Activated naive CD4-positive, alpha-beta T cell treated with anti-CD3 and anti-CD28 coated beads, Interleukin-2, amount 10 ng/mL, durations not matched to agents 7 days and 5 days (primary cell): ENCODE data around the gene KCNK2.

Source experiments
- CTCF ChIA-PET: fragments of 350-600 bp; sonication (Branson Sonifier 250); formaldehyde crosslinking; loops from one replicate; lab custom pipeline; 2021; ENCODE audit warnings: antibody characterized with exemption; lab: Charles Lee
- DNase-seq: peaks from one replicate; pipeline ENCODE4 v3.0.0-alpha.2; 2020
- H3K27ac Mint-ChIP-seq: one replicate; pipeline ENCODE4 v1.8.0; 2021; ENCODE audit warnings: mild to moderate bottlenecking, moderate library complexity, mixed read lengths
- H3K27me3 Mint-ChIP-seq: one replicate; pipeline ENCODE4 v1.8.0; 2021; ENCODE audit warnings: mild to moderate bottlenecking, mixed read lengths
- H3K36me3 Mint-ChIP-seq: one replicate; pipeline ENCODE4 v1.8.0; 2021; ENCODE audit warnings: mixed read lengths
- H3K4me1 Mint-ChIP-seq: one replicate; pipeline ENCODE4 v1.8.0; 2021; ENCODE audit warnings: mixed read lengths
- H3K4me3 Mint-ChIP-seq: one replicate; pipeline ENCODE4 v1.8.0; 2021; ENCODE audit warnings: mild to moderate bottlenecking, moderate library complexity, mixed read lengths
- H3K9me3 Mint-ChIP-seq: one replicate; pipeline ENCODE4 v1.8.0; 2021; ENCODE audit warnings: mixed read lengths

KCNK2 gene, protein sequence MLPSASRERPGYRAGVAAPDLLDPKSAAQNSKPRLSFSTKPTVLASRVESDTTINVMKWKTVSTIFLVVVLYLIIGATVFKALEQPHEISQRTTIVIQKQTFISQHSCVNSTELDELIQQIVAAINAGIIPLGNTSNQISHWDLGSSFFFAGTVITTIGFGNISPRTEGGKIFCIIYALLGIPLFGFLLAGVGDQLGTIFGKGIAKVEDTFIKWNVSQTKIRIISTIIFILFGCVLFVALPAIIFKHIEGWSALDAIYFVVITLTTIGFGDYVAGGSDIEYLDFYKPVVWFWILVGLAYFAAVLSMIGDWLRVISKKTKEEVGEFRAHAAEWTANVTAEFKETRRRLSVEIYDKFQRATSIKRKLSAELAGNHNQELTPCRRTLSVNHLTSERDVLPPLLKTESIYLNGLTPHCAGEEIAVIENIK

DNA sequence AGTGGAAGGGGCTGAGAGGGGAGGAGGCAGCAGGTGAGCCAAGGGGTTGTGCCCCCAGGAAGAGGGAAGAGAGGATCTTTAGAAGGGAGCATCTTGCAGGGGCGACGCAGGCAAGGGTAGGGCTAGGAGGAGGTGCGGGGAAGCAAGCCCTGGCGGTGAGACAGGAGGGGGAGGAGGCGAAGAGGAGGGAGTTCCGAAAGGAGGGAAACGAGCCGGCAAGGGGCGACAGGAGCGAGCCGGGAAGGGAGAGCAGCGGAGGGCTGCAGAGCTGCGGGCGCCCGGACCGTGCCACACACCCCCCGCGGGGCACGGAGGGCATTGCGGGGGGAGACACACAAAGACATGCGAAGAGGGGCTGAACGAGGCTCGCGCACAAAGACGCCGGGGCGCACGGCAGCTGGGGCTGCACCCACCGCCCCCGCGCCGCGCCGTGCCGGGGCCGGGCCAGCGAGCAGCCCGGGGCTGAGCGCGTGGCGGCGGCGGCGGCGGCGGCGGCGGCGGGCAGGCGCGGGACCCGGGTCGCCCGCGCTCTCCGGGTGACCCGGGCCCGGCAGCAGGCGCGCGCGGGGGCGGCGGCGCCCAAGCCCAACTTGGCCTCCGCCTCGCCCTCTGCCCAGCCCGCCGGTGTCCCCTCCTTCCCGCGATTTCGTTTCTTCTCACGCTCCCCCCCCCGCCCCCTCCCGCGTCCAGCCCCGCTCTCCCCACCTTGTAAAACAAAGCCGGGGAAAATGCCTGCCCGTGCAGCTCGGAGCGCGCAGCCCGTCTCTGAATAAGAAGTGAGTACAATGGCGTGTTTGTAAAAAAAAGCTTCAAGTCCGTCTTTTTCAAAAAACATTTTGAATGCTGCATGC, at the start of gene KCNK2:
Gene KCNK2 (plus strand): TSS at position 206 of the 851 bp plus-strand sequence. CDS start 649 bp downstream, outside the sequence.
- CTCF ChIA-PET = no interaction called here
- Mint-ChIP-seq H3K27me3 (peaks cover 53% of the 10 kb centered on the region), H3K36me3 (no peaks in the 10 kb centered on the region), H3K9me3 (no peaks in the 10 kb centered on the region), H3K27ac (no peak within 1 kb of the TSS), H3K4me1 (peaks cover 5% of the 10 kb centered on the region), H3K4me3 (peak within 1 kb of the TSS; percentile 13)
- DNase-seq = no peak

DNA sequence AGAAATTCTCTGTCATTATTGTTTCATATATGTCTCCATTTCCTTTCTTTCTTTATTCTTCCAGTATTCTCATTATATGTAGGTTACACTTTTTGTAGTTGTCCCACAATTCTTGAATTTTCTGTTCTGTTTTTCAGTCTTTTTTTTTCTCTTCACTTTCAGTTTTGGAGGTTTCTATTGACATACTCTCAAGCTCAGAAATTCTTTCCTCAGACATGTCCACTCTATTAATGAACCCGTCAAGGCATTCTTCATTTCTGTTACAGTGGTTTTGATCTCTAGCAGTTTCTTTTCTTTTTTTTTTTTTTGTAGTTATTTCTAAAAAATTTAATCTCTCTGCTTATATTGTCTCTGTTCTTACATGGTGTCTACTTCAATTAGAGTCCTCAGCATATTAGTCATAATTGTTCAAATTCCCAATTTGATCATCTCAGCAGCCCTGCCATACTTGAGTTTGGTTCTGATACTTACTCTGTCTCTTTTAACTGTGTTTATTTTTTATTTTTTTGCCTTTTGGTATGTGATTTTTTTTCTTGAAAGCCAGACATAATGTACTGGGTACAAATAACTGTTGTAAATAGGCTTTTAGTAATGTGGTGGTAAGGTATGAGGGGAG, 49.5 kb upstream of the KCNK2 start:
- no peak for DNase-seq
- Mint-ChIP-seq H3K9me3 (no peaks in the 10 kb centered on the region), H3K36me3 (no peaks in the 10 kb centered on the region), H3K27me3 (no peaks in the 10 kb centered on the region), H3K4me1 (no peaks in the 10 kb centered on the region), H3K27ac (no peak overlapping the region), H3K4me3 (no peak overlapping the region)
- CTCF ChIA-PET = no interaction called here

DNA sequence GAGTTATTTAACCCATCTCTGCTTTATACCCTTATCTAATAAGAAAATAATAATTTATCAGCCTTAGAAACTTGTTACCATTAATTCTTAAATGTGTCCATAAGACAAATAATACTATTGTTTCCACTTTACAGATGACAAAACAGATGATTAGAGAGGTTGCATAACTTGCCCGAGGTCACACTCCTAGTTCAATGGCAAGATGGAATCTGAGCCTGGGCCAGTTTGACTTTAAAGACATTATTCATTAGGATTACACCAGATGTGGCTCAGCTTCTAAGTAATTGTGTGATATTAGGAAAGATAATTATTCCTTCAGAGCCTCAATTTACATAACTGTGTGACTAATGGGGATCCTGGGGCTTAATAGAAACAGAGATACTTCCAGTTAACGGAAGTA, 42.3 kb upstream of the KCNK2 start:
- Mint-ChIP-seq H3K36me3 (no peaks in the 10 kb centered on the region), H3K9me3 (no peaks in the 10 kb centered on the region), H3K27me3 (no peaks in the 10 kb centered on the region), H3K27ac (no peak overlapping the region), H3K4me3 (no peak overlapping the region), H3K4me1 (no peaks in the 10 kb centered on the region)
- DNase-seq = no peak
- CTCF ChIA-PET = no interaction called here

DNA sequence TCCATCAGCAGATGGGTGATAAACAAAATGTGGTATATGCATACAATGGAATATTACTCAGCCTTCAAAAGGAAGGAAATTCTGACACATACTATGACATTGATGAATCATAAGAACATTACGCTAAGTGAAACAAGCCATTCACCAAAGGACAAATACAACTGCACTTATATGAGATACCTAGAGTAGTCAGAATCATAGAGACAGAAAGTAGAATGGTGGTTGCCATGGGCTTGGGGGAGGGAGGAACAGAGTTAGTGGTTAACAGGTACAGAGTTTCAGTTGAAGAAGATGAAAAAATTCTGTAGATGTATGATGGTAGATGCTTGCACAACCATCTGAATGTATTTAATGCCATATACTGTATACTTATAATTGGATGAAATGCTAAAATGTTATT, 39.1 kb upstream of the KCNK2 start:
- Mint-ChIP-seq H3K27ac (no peak overlapping the region), H3K9me3 (no peaks in the 10 kb centered on the region), H3K27me3 (no peaks in the 10 kb centered on the region), H3K36me3 (no peaks in the 10 kb centered on the region), H3K4me3 (no peak overlapping the region), H3K4me1 (no peaks in the 10 kb centered on the region)
- CTCF ChIA-PET = no interaction called here
- no peak for DNase-seq

DNA sequence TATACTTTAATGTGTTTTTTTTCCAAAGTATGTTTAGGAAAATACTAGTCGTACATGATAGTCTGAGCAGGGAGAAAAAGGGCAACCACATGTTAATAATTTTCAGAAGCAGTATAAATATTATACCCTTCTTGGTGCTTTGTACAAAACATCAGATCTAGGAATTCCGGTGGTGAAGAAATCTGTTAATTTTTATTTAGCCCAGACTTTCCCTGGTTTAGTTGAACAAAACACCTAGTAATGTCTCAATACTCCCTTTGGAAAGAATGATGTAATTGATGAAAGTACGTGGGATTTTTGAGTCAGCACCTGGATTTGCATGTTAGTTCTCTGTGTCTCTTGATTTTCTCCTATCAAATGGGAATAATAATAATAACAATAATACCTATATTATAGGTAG, 38.4 kb upstream of the KCNK2 start:
- CTCF ChIA-PET = no interaction called here
- H3K4me3 Mint-ChIP-seq = no peak overlapping the region
- no peaks in the 10 kb centered on the region for H3K27me3 Mint-ChIP-seq
- no peaks in the 10 kb centered on the region for H3K9me3 Mint-ChIP-seq
- no peaks in the 10 kb centered on the region for H3K4me1 Mint-ChIP-seq
- no peak for DNase-seq
- H3K27ac Mint-ChIP-seq = no peak overlapping the region
- H3K36me3 Mint-ChIP-seq = no peaks in the 10 kb centered on the region

DNA sequence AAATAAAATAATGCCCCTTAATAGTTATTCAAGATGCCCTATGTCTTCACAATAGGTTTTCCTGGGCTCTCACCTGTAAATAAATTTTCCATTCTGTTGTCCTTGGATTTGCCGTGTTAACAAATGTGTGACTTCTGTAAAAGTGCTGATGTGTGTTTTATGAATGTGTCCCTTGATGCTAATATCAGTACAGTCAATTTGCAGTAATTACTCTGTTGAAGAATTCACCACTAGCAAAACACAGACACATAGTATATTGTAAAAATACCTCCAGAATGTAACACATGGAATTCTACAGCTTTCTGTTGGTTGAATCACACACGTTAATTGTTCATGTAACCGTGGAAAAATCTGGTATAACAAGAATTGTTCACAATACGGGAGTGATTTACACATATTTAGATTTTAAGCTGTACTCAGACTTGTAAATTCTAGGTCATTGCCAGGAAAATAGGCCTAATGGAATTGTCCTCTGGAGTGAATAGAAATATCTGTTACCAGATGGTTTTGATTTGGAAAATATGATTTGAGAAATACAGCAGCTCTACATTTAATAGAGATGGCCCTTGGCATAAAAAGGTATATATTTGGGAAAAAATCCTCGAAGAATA, 36.7 kb upstream of the KCNK2 start:
- no peak for DNase-seq
- Mint-ChIP-seq H3K9me3 (no peaks in the 10 kb centered on the region), H3K27me3 (no peaks in the 10 kb centered on the region), H3K4me1 (no peaks in the 10 kb centered on the region), H3K36me3 (no peaks in the 10 kb centered on the region), H3K4me3 (no peak overlapping the region), H3K27ac (no peak overlapping the region)
- CTCF ChIA-PET = no interaction called here

DNA sequence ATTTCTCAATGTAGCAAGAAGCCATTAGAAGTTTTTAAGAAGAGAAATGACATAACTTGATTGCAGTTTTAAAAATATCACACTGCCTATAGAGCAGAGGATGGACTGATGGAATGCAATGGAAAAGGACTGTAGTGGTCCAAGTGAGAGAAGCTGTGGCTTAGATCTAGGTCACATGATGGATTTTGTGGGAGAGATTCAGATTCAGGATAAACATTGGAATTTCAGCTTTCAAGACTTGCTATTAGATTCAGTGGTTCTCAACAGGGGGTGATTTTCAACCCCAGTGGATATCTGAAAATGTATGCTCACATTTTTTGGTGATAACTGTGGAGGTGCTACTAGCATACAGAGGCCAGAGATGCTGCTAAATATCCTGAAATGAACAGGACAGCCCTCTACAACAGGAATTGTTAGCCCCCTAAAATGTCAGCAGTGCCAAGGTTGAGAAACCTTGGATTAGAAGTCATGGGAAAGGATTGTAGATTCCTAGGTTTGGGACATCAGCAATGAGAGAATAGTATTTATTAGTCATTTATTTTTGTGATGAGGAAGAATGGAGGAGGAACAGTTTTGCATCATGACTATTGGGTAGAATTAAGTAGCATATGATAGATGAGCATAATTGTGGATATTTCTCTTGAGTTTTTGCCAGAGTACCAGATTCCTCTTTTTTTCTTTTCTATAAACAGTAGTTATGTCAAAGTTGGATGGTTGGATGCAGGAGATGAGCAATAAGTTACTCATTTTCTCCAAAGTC, 30.1 kb upstream of the KCNK2 start:
- H3K36me3 Mint-ChIP-seq = no peaks in the 10 kb centered on the region
- CTCF ChIA-PET = no interaction called here
- no peak for DNase-seq
- no peaks in the 10 kb centered on the region for H3K27me3 Mint-ChIP-seq
- H3K27ac Mint-ChIP-seq = no peak overlapping the region
- H3K4me1 Mint-ChIP-seq = no peaks in the 10 kb centered on the region
- no peaks in the 10 kb centered on the region for H3K9me3 Mint-ChIP-seq
- no peak overlapping the region for H3K4me3 Mint-ChIP-seq

DNA sequence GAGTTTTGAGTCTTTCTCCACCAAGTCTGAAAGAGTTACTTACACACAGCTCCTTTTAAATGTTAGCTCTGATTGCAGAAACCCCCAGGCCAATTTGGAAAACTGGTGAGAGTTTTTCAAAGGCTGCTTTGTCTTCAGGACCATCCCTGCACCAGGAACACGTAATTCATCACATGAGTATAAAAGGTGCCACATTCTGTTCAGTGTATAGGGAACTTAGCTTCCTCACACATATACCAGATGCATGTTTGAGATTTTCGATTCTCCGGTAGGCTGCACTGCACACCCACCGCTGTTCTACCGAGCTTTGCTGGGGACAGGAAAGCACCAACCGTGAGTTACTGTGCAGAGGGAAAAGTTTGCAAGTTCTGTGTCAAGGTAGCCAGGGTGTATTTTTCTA, 28.3 kb upstream of the KCNK2 start:
- H3K27me3 Mint-ChIP-seq = no peaks in the 10 kb centered on the region

DNA sequence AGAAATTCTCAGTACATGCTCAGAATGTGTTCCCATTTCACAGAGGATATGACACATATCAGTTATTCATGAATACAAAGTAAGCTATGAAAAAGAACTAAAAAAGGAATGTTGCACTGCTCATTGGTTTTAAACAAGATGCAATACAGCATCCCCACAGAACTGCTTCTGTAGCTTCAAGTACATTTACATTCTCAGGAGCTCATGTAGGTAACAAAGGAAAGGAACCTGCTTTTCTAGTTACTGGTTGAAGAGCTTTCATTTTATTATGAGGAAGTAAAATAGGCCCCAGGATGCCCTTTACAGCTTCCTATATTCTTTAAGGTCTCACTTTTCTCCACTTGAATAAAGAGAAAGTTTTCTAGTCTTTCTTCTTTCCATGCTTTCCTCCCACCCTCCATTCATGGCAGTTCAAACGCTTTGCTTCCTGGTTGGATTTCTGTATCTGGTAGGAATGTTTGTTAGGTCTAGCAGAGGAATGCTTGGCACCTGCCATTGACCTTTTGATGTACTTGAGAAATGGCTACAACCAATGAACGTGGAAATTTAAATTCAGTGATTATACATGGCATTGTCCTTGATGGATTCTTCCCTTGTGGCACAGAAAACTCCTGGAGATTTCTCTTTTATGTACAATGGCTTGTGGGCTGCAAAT, 27.1 kb upstream of the KCNK2 start:
- Mint-ChIP-seq H3K27me3 (no peaks in the 10 kb centered on the region), H3K4me1 (no peaks in the 10 kb centered on the region), H3K27ac (no peak overlapping the region), H3K9me3 (no peaks in the 10 kb centered on the region), H3K36me3 (no peaks in the 10 kb centered on the region), H3K4me3 (no peak overlapping the region)
- CTCF ChIA-PET = no interaction called here
- DNase-seq = no peak

More for the DNA sequence above, 28.3 kb upstream of the KCNK2 start:
- no peaks in the 10 kb centered on the region for H3K9me3 Mint-ChIP-seq
- no peaks in the 10 kb centered on the region for H3K4me1 Mint-ChIP-seq
- H3K4me3 Mint-ChIP-seq = no peak overlapping the region
- no peak overlapping the region for H3K27ac Mint-ChIP-seq
- no peak for DNase-seq
- H3K36me3 Mint-ChIP-seq = no peaks in the 10 kb centered on the region
- CTCF ChIA-PET = no interaction called here

DNA sequence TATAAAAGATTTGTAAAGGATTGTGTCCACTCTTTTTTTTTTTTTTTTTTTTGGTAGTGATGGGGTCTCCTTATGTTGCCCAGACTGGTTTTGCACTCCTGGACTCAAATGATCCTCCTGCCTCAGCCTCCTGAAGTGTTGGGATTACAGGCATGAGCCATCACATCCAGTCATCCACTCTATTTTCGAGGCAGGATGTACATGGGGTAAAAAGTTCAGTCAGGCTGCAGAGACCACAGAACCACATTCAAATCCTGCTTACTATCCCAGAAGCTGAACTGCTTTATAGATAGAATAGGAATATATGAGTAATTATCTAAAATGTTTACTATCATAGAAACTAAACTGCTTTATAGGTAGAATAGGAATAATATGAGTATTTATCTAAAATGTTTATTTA, 26.0 kb upstream of the KCNK2 start:
- H3K36me3 Mint-ChIP-seq = no peaks in the 10 kb centered on the region
- no peak for DNase-seq
- CTCF ChIA-PET = no interaction called here
- H3K9me3 Mint-ChIP-seq = no peaks in the 10 kb centered on the region
- no peaks in the 10 kb centered on the region for H3K27me3 Mint-ChIP-seq
- no peak overlapping the region for H3K27ac Mint-ChIP-seq
- no peak overlapping the region for H3K4me3 Mint-ChIP-seq
- no peaks in the 10 kb centered on the region for H3K4me1 Mint-ChIP-seq

DNA sequence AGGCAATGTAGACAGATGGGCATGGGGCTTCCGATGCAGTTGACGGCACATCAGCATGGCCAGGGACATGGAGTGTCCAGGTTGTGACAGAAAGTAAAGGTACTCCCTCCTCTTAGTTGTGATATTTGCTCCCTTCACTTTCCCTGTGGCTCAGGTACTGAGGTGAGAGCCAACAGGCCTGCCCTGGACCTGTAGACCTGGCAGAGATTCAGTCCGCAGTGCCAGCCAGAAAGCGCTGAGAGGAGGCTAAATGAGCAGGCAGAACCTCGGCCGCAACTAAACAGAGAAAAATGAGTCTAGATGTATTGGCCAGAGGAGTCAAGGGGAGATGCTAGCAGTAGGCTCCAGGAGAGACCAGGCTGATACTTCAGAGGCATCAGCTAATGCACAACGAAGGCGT, 22.6 kb upstream of the KCNK2 start:
- no peak overlapping the region for H3K4me3 Mint-ChIP-seq
- no peaks in the 10 kb centered on the region for H3K27me3 Mint-ChIP-seq
- no peak for DNase-seq
- CTCF ChIA-PET = no interaction called here
- H3K27ac Mint-ChIP-seq = no peak overlapping the region
- H3K9me3 Mint-ChIP-seq = no peaks in the 10 kb centered on the region
- no peaks in the 10 kb centered on the region for H3K36me3 Mint-ChIP-seq
- H3K4me1 Mint-ChIP-seq = no peaks in the 10 kb centered on the region

DNA sequence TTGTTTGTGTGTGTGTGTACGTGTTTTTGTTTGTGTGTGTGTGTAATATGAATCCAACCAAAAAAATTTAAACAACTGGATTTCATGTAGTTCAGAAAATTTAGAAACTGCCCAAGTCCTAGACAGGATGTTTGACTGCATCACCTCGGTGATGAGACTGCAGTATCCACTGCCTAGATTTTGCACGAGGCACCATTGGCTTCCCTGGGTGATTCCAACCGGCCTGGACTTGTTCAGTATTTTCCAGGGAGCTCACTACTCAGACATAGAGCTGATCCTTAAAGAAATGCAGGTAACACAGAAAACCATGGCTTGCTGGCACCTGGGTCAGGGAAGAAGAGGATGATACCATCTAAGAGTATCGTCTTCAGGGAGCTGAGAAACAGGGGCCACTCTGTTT, 18.2 kb upstream of the KCNK2 start:
- DNase-seq = no peak
- H3K4me3 Mint-ChIP-seq = no peak overlapping the region
- no peaks in the 10 kb centered on the region for H3K4me1 Mint-ChIP-seq
- H3K9me3 Mint-ChIP-seq = no peaks in the 10 kb centered on the region
- no peaks in the 10 kb centered on the region for H3K36me3 Mint-ChIP-seq
- no peak overlapping the region for H3K27ac Mint-ChIP-seq
- CTCF ChIA-PET = no interaction called here
- peaks cover 3% of the 10 kb centered on the region for H3K27me3 Mint-ChIP-seq

DNA sequence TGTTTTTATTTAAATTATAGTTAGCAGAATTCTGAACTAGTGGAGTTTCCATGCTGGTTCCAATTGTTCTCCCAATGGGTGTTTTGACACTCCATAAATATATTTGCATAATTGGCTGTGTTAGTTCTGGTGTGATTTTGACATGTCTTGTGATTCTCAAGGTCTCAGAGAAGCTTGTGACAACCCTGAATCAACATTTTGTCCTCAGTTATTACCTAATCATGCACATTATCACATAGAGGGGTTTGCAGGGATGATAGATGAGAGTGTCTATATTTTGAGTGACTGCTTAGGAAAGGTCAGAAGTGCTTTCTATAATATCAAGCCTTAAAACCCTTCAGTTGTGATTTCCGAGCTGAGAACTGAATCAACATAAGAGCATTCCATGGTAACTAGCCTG, 11.5 kb upstream of the KCNK2 start:
- DNase-seq = no peak
- no peaks in the 10 kb centered on the region for H3K4me1 Mint-ChIP-seq
- H3K36me3 Mint-ChIP-seq = no peaks in the 10 kb centered on the region
- no peak overlapping the region for H3K4me3 Mint-ChIP-seq
- no peaks in the 10 kb centered on the region for H3K9me3 Mint-ChIP-seq
- CTCF ChIA-PET = no interaction called here
- H3K27me3 Mint-ChIP-seq = no peaks in the 10 kb centered on the region
- H3K27ac Mint-ChIP-seq = no peak overlapping the region
